ACC112 (cell line): Measurements from ENCODE around the gene SH3BP1.

Source experiments
- H2AFZ ChIP-seq: fragments of 200-600 bp; sonication (generic); one replicate; pipeline ENCODE4 v1.6.0; 2017; ENCODE audit warnings: antibody characterized with exemption, low read length; ENCODE audit not compliant: unreplicated experiment
- H3K27ac ChIP-seq: fragments of 200-600 bp; sonication (generic); 2 replicates; pipeline ENCODE4 v1.5.1; 2014; ENCODE audit warnings: low read depth, mild to moderate bottlenecking, antibody characterized with exemption, low read length, moderate library complexity
- H3K27me3 ChIP-seq: fragments of 200-600 bp; sonication (generic); 2 replicates; pipeline ENCODE4 v1.6.1; 2014; ENCODE audit warnings: mild to moderate bottlenecking, antibody characterized with exemption, low read length, moderate library complexity, mixed read lengths; ENCODE audit not compliant: insufficient read depth
- H3K36me3 ChIP-seq: fragments of 200-600 bp; sonication (generic); 2 replicates; pipeline ENCODE4 v1.6.1; 2016; ENCODE audit warnings: mild to moderate bottlenecking, antibody characterized with exemption, low read length, moderate library complexity, mixed read lengths; ENCODE audit not compliant: insufficient read depth
- H3K4me1 ChIP-seq: fragments of 200-600 bp; sonication (generic); one replicate; pipeline ENCODE4 v1.6.1; 2016; ENCODE audit warnings: low read length, mixed read lengths; ENCODE audit not compliant: insufficient read depth, unreplicated experiment, control insufficient read depth
- H3K4me3 ChIP-seq: fragments of 200-600 bp; sonication (generic); 2 replicates; pipeline ENCODE4 v1.5.1; 2014; ENCODE audit warnings: mild to moderate bottlenecking, low read depth, low read length
- H3K79me2 ChIP-seq: fragments of 200-600 bp; sonication (generic); one replicate; pipeline ENCODE4 v1.6.0; 2016; ENCODE audit warnings: low read length; ENCODE audit not compliant: control insufficient read depth, unreplicated experiment, insufficient read depth

SH3BP1 gene

DNA sequence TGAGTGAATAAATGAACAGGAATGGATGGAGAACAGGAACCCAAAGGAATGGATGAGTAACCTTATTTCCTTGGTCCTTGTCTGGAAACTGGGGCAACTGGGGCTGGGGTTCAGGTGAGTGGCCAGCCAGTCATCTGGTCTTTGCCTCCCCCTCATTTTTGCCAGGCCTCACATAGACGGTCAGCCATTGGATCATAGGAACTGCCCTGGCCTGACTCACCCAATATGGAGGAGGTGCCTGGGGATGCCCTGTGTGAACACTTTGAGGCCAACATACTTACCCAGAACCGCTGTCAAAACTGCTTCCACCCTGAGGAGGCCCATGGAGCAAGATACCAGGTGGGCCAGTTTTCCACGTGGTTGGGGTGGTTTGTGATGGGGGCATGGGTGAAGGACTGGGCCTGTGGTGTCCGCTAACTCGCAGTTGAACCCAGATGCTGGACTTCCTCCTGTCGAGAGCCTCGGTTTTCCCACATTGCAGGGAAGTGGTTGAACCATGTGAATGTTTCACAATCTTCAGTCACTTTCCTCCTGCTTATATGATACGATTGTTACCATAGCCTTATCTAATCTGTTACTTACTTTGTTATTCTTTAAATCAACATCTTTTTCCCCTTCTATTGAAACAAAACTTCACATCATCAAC, 61.8 kb downstream of the SH3BP1 start:
- Histone ChIP-seq H3K4me1 (peaks cover 5% of the 10 kb centered on the region), H3K4me3 (no peak overlapping the region), H3K36me3 (no peaks in the 10 kb centered on the region), H2AFZ (no peak overlapping the region), H3K27me3 (no peaks in the 10 kb centered on the region), H3K79me2 (no peaks in the 10 kb centered on the region), H3K27ac (no peak overlapping the region)

DNA sequence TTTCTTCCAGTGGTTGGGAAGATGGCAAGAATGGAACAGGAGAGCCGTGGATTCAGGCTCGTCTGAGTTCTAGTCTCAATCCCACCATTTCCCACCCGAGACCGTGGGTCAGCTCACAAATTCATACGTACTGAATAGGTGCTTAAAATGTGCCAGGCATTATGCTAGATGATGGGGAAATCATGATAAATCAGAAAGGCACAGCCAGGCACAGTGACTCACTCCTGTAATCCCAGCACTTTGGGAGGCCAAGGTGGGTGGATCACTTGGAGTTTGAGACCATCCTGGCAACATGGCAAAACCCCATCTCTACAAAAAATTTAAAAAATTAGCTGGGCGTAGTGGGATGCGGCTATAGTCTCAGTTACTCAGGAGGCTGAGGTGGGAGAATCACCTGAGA, 64.4 kb downstream of the SH3BP1 start:
- Histone ChIP-seq H2AFZ (no peak overlapping the region), H3K4me3 (no peak overlapping the region), H3K4me1 (no peaks in the 10 kb centered on the region), H3K27ac (no peak overlapping the region), H3K36me3 (no peaks in the 10 kb centered on the region), H3K27me3 (no peaks in the 10 kb centered on the region), H3K79me2 (no peaks in the 10 kb centered on the region)

DNA sequence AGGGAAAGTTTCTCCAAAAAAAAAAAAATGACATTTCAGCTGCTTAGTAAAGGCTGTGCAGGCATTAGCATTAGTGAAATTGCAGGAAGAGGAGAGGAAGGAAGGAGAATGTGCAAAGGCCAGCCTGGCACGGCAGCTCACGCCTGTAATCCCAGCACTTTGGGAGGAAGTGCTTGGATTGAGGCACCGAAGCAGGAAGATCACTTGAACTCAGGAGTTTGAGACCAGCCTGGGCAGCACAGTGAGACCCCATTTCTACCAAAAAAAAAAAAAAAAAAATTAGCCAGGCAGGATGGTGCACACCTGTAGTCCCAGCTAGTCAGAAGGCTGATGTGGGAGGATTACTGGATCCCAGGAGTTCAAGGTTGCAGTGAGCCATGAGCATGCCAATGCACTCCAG, 65.2 kb downstream of the SH3BP1 start:
- H3K27ac ChIP-seq, result no peak overlapping the region
- no peaks in the 10 kb centered on the region for H3K36me3 ChIP-seq

DNA sequence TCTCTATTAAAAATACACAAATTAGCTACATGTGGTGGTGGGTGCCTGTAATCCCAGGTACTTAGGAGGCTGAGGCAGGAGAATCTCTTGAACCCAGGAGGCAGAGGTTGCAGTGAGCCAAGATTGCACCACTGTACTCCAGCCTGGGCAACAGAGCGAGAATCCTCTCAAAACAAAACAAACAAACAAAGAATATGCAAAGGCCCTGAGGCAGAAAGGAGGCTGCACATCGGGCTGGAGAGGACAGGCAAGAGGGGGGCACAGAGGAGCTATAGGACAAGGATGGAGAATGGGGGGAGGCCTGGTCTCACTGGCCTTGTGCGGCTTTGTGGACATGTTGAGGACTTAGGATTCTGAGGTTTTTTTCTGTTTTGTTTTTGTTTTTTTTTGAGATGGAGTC, 65.7 kb downstream of the SH3BP1 start:
- Histone ChIP-seq H3K4me3 (no peak overlapping the region), H3K79me2 (no peaks in the 10 kb centered on the region), H3K27ac (no peak overlapping the region), H3K4me1 (no peaks in the 10 kb centered on the region), H3K36me3 (no peaks in the 10 kb centered on the region), H2AFZ (no peak overlapping the region), H3K27me3 (no peaks in the 10 kb centered on the region)

More for the DNA sequence above, 65.2 kb downstream of the SH3BP1 start:
- Histone ChIP-seq H3K4me3 (no peak overlapping the region), H2AFZ (no peak overlapping the region), H3K27me3 (no peaks in the 10 kb centered on the region), H3K4me1 (no peaks in the 10 kb centered on the region), H3K79me2 (no peaks in the 10 kb centered on the region)
